Measurements from ENCODE around the gene ANKRD26. TPM values are rescaled to one million over a fixed set of nuclear protein-coding genes. Genes with fewer than 3 reads are reported as not detected.

The ANKRD26 gene
- total and polyA plus RNA-seq, 2 donors (not counting 1 experiment from before 2014, with no cell fraction given), result 0.67 to 10.5 TPM

GRCh38 chr10:26960308-26960707 lies 140.0 kb downstream of the ANKRD26 start:
- Histone ChIP-seq H3K4me3 (ENCODE audit: control extremely low read depth in 1 of 5, extremely low read depth in 1 of 5, insufficient read depth in 1 of 5, low read depth in 2 of 5, low read length in 4 of 5) (no peak overlapping the region), H3K36me3 (replicated peaks in 1 of 2; ENCODE audit: control extremely low read depth in 1 of 2, control insufficient read depth in 1 of 2, extremely low read depth in 1 of 2, insufficient read depth in 2 of 2, low read length in 1 of 2) (no peaks in the 10 kb centered on the region), H3K79me2 (ENCODE audit: control insufficient read depth, insufficient read depth, low read length) (no peaks in the 10 kb centered on the region), H3K4me2 (replicated peaks; ENCODE audit: low read depth, low read length, poor library complexity, severe bottlenecking) (no peak overlapping the region), H4K20me1 (ENCODE audit: control insufficient read depth, insufficient read depth, low read length, poor library complexity, severe bottlenecking) (no peaks in the 10 kb centered on the region), H3K9me3 (ENCODE audit: control extremely low read depth in 1 of 3, control insufficient read depth in 2 of 3, insufficient read depth in 1 of 3, low read length in 2 of 3) (no peaks in the 10 kb centered on the region), H3K27ac (ENCODE audit: low read length in 2 of 2) (no peak overlapping the region), H2AFZ (ENCODE audit: insufficient read depth, low read depth, low read length, poor library complexity, severe bottlenecking) (no peak overlapping the region), H3K27me3 (replicated peaks in 1 of 4; ENCODE audit: control extremely low read depth in 1 of 4, control insufficient read depth in 3 of 4, insufficient read depth in 4 of 4, low read length in 3 of 4) (no peaks in the 10 kb centered on the region), H3K4me1 (ENCODE audit: control insufficient read depth in 2 of 2, insufficient read depth in 2 of 2, low read length in 2 of 2) (no peaks in the 10 kb centered on the region), H3K9ac (ENCODE audit: low read length) (no peak overlapping the region)
- Mint-ChIP-seq H3K4me1 (no peaks in the 10 kb centered on the region), H3K27ac (no peak overlapping the region), H3K9me3 (ENCODE audit: insufficient read depth) (no peaks in the 10 kb centered on the region), H3K4me3 (no peak overlapping the region), H3K27me3 (no peaks in the 10 kb centered on the region)
- ATAC-seq (ENCODE audit: low read depth), result no peak
- 91% methylated on average over 6 of the region's 7 CpGs for WGBS (ENCODE audit: insufficient coverage)
- intact Hi-C loops (cut with micrococcal nuclease), result no loop called here
- ChIA-PET CTCF (interaction anchor here (1.4 kb wide), 1 partner anchor 23 kb away, joined by 3 read pairs; no protein-coding TSS in a partner anchor), POLR2A (no interaction called here)
- TF ChIP-seq CTCF (IDR thresholded peaks at IDR 0.05), result no peak
- TF ChIP-seq EZH2 (IDR thresholded peaks at IDR 0.05; ENCODE audit: borderline replicate concordance, insufficient read depth, low read depth, low read length, poor library complexity, severe bottlenecking), result no peak
- no peak for DNase-seq

- WGBS (ENCODE audit: insufficient coverage), result 89% methylated on average over 5 of the region's 6 CpGs
- Histone ChIP-seq H3K36me3 (replicated peaks in 1 of 2; ENCODE audit: control extremely low read depth in 1 of 2, control insufficient read depth in 1 of 2, extremely low read depth in 1 of 2, insufficient read depth in 2 of 2, low read length in 1 of 2) (no peaks in the 10 kb centered on the region), H3K79me2 (ENCODE audit: control insufficient read depth, insufficient read depth, low read length) (no peaks in the 10 kb centered on the region), H3K9ac (ENCODE audit: low read length) (no peak overlapping the region), H3K27ac (ENCODE audit: low read length in 2 of 2) (no peak overlapping the region), H3K4me3 (ENCODE audit: control extremely low read depth in 1 of 5, extremely low read depth in 1 of 5, insufficient read depth in 1 of 5, low read depth in 2 of 5, low read length in 4 of 5) (no peak overlapping the region), H3K4me2 (replicated peaks; ENCODE audit: low read depth, low read length, poor library complexity, severe bottlenecking) (no peak overlapping the region), H2AFZ (ENCODE audit: insufficient read depth, low read depth, low read length, poor library complexity, severe bottlenecking) (no peak overlapping the region), H4K20me1 (ENCODE audit: control insufficient read depth, insufficient read depth, low read length, poor library complexity, severe bottlenecking) (no peaks in the 10 kb centered on the region), H3K9me3 (ENCODE audit: control extremely low read depth in 1 of 3, control insufficient read depth in 2 of 3, insufficient read depth in 1 of 3, low read length in 2 of 3) (no peaks in the 10 kb centered on the region), H3K27me3 (replicated peaks in 1 of 4; ENCODE audit: control extremely low read depth in 1 of 4, control insufficient read depth in 3 of 4, insufficient read depth in 4 of 4, low read length in 3 of 4) (no peaks in the 10 kb centered on the region), H3K4me1 (ENCODE audit: control insufficient read depth in 2 of 2, insufficient read depth in 2 of 2, low read length in 2 of 2) (no peaks in the 10 kb centered on the region)
- H3K4me3 Mint-ChIP-seq, result no peak overlapping the region
- H3K4me1 Mint-ChIP-seq, result no peaks in the 10 kb centered on the region
- TF ChIP-seq EZH2 (IDR thresholded peaks at IDR 0.05; ENCODE audit: borderline replicate concordance, insufficient read depth, low read depth, low read length, poor library complexity, severe bottlenecking), result no peak
- TF ChIP-seq CTCF (IDR thresholded peaks at IDR 0.05), result no peak
- H3K27ac Mint-ChIP-seq, result no peak overlapping the region
- intact Hi-C loops (cut with micrococcal nuclease), result no loop called here
- ATAC-seq (ENCODE audit: low read depth) (no peak), DNase-seq (no peak)
- no peaks in the 10 kb centered on the region for H3K27me3 Mint-ChIP-seq
- ChIA-PET CTCF (interaction anchor here (0.7 to 1.4 kb wide), 2 partner anchors 22 to 234 kb away, joined by 3 read pairs; no protein-coding TSS in a partner anchor), POLR2A (no interaction called here)
- H3K9me3 Mint-ChIP-seq (ENCODE audit: insufficient read depth), result no peaks in the 10 kb centered on the region
Observed at GRCh38 chr10:26959841-26960240, 140.5 kb downstream of the ANKRD26 start.

Small RNA genes within 50 kb of the gene (small RNA-seq; reads per million reads assigned to genes)
- gene RNU6-490P (ENCODE audit: insufficient read length, low read depth, low replicate concordance), result 2.1 reads per million, percentile 17 among the genes with 10 or more reads in this experiment

Other genes with a start within 250 kb of the ANKRD26 start
- 78.3 and 80.5 TPM in 2 replicates for gene ABI1, start 239.5 kb downstream of the ANKRD26 start, total RNA-seq
- gene ABI1, start 239.5 kb downstream of the ANKRD26 start, polyA plus RNA-seq, result 37.8 and 50.0 TPM in 2 replicates
- 81.4 and 84.9 TPM in 2 replicates for gene YME1L1, start 53.9 kb upstream of the ANKRD26 start, total RNA-seq
- 21.7 and 32.3 TPM in 2 replicates for gene YME1L1, start 53.9 kb upstream of the ANKRD26 start, polyA plus RNA-seq
- 12.4 and 13.6 TPM in 2 replicates for gene MASTL, start 54.9 kb upstream of the ANKRD26 start, total RNA-seq
- gene MASTL, start 54.9 kb upstream of the ANKRD26 start, polyA plus RNA-seq, result 7.6 and 12.3 TPM in 2 replicates
- gene ACBD5, start 140.3 kb upstream of the ANKRD26 start, total RNA-seq, result 24.0 and 27.4 TPM in 2 replicates
- gene ACBD5, start 140.3 kb upstream of the ANKRD26 start, polyA plus RNA-seq, result 8.2 and 18.2 TPM in 2 replicates

All from B cell (primary cell).